Endothelial cell of umbilical vein (primary cell): ENCODE data around the gene TMEM181.

Experiments
- CTCF ChIP-seq, 2 donors: IDR thresholded peaks; 1 replicate in 1 of 2; 2 replicates in 1 of 2; pipeline ENCODE4 v1.5.1; 2011; ENCODE audit warnings: low read length in 2 of 2, mild to moderate bottlenecking in 2 of 2, moderate library complexity in 2 of 2, control low read depth in 1 of 2, inconsistent platforms in 1 of 2, low read depth in 1 of 2; ENCODE audit not compliant: insufficient read depth in 1 of 2; ENCODE audit errors: extremely low read depth in 1 of 2
- MYC ChIP-seq: IDR thresholded peaks from one replicate; pipeline ENCODE4 v1.6.1; 2011; ENCODE audit warnings: mild to moderate bottlenecking, low read depth, low read length
- POLR2A ChIP-seq: IDR thresholded peaks from 2 replicates; pipeline ENCODE4 v1.6.1; 2012; ENCODE audit warnings: low read depth, mild to moderate bottlenecking, control low read depth, low read length
- POLR2AphosphoS5 ChIP-seq: IDR thresholded peaks from 2 replicates; pipeline ENCODE4 v1.6.1; 2012; ENCODE audit warnings: low read depth, mild to moderate bottlenecking, control low read depth, low read length, moderate library complexity; ENCODE audit not compliant: insufficient read depth

GRCh38 chr6:158639056-158639455 lies 79.2 kb downstream of the TMEM181 start:
- TF ChIP-seq CTCF (IDR thresholded peaks at IDR 0.05; ENCODE audit: extremely low read depth in 1 of 2, insufficient read depth in 1 of 2, low read depth in 1 of 2, low read length in 2 of 2) = no peak
- no peak for TF ChIP-seq POLR2A
- TF ChIP-seq POLR2AphosphoS5 = no peak
- TF ChIP-seq MYC = no peak
